K562 (cell line): ENCODE data around the gene DAGLB. TPM values are rescaled to one million over a fixed set of nuclear protein-coding genes. Genes with fewer than 3 reads are reported as not detected.

Experiments
- ARID2 ChIP-seq: fragments of 450-650 bp; IDR thresholded peaks from 2 replicates; pipeline ENCODE4 v1.6.1; 2017; ENCODE audit warnings: antibody characterized with exemption, mild to moderate bottlenecking
- ATF7 ChIP-seq: fragments of 450-650 bp; IDR thresholded peaks from 2 replicates; pipeline ENCODE4 v1.7.1; 2014; ENCODE audit warnings: mild to moderate bottlenecking, moderate library complexity
- CEBPB ChIP-seq: fragments of 450-650 bp; IDR thresholded peaks from 2 replicates; pipeline ENCODE4 v1.6.1; 2016; ENCODE audit warnings: missing genetic modification characterization, missing compliant biosample characterization
- CHD4 ChIP-seq: fragments of 200-600 bp; sonication (generic); IDR thresholded peaks from 3 replicates; pipeline ENCODE4 v1.6.1; 2012; ENCODE audit warnings: low read depth, mild to moderate bottlenecking, mixed read lengths, low read length, inconsistent platforms; ENCODE audit not compliant: insufficient read depth, insufficient replicate concordance, poor library complexity, severe bottlenecking
- COPS2 ChIP-seq: fragments of 450-650 bp; conservative IDR thresholded peaks from 2 replicates; pipeline ENCODE4 v1.6.1; 2016; ENCODE audit warnings: mild to moderate bottlenecking, moderate library complexity
- DNMT1 ChIP-seq: fragments of 450-650 bp; IDR thresholded peaks from 2 replicates; pipeline ENCODE4 v1.6.1; 2016; ENCODE audit warnings: antibody characterized with exemption, mild to moderate bottlenecking
- EZH2 ChIP-seq: IDR thresholded peaks from 2 replicates; pipeline ENCODE4 v1.6.1; 2012; ENCODE audit warnings: low read depth, mild to moderate bottlenecking, inconsistent platforms, low read length, borderline replicate concordance
- FOSL1 ChIP-seq: fragments of 200-800 bp; sonication (Bioruptor generic); conservative IDR thresholded peaks from 2 replicates; pipeline ENCODE4 v1.6.1; 2016; ENCODE audit warnings: missing genetic modification characterization, missing compliant biosample characterization
- GABPB1 ChIP-seq: sonication (generic); formaldehyde crosslinking; IDR thresholded peaks from 2 replicates; pipeline ENCODE4 v1.8.0; 2022; ENCODE audit warnings: mild to moderate bottlenecking, missing genetic modification reagents
- KAT7 ChIP-seq: sonication (generic); formaldehyde crosslinking; IDR thresholded peaks from 2 replicates; pipeline ENCODE4 v1.8.0; 2022; ENCODE audit warnings: missing genetic modification reagents, mild to moderate bottlenecking, borderline replicate concordance
- MTA3 ChIP-seq: fragments of 450-650 bp; formaldehyde crosslinking; IDR thresholded peaks from 2 replicates; pipeline ENCODE4 v1.6.1; 2017; ENCODE audit warnings: mild to moderate bottlenecking, borderline replicate concordance
- NFE2L1 ChIP-seq: fragments of 450-650 bp; IDR thresholded peaks from 2 replicates; pipeline ENCODE4 v1.6.1; 2016; ENCODE audit warnings: missing genetic modification characterization, low read depth, mild to moderate bottlenecking, missing compliant biosample characterization, moderate library complexity, borderline replicate concordance
- OTX1 ChIP-seq: fragments of 450-650 bp; formaldehyde crosslinking; IDR thresholded peaks from 2 replicates; pipeline ENCODE4 v1.4.0; 2022; ENCODE audit warnings: mild to moderate bottlenecking
- PURB ChIP-seq: sonication (generic); formaldehyde crosslinking; IDR thresholded peaks from 2 replicates; pipeline ENCODE4 v1.9.0; 2021; ENCODE audit warnings: low read depth, mild to moderate bottlenecking, missing genetic modification reagents
- SIRT6 ChIP-seq: IDR thresholded peaks from one replicate; pipeline ENCODE4 v1.6.1; 2012; ENCODE audit warnings: low read depth, mild to moderate bottlenecking, control low read depth, inconsistent platforms, low read length, moderate library complexity
- SNRNP70 ChIP-seq: fragments of 200-400 bp; formaldehyde crosslinking; optimal IDR thresholded peaks from 2 replicates; pipeline ENCODE3; 2017; ENCODE audit warnings: low read depth, low read length
- SRSF1 ChIP-seq: fragments of 200-400 bp; formaldehyde crosslinking; IDR thresholded peaks from 2 replicates; pipeline ENCODE4 v1.6.1; 2017; ENCODE audit warnings: mild to moderate bottlenecking, low read depth, low read length, moderate library complexity
- STAT5A ChIP-seq: IDR thresholded peaks from 2 replicates; pipeline ENCODE4 v1.6.1; 2012; ENCODE audit warnings: low read length, inconsistent platforms, borderline replicate concordance
- SUPT5H ChIP-seq: fragments of 450-650 bp; IDR thresholded peaks from 2 replicates; pipeline ENCODE4 v1.6.1; 2016
- TAF1 ChIP-seq: IDR thresholded peaks from 2 replicates; pipeline ENCODE4 v1.6.1; 2011; ENCODE audit warnings: mild to moderate bottlenecking, low read length, moderate library complexity; ENCODE audit not compliant: insufficient read depth, control insufficient read depth, severe bottlenecking; ENCODE audit errors: extremely low read depth
- XRCC5 ChIP-seq: fragments of 200-400 bp; formaldehyde crosslinking; IDR thresholded peaks from 2 replicates; pipeline ENCODE4 v1.6.1; 2017; ENCODE audit warnings: low read depth, mild to moderate bottlenecking, low read length
- ZBTB1 ChIP-seq: sonication (generic); formaldehyde crosslinking; IDR thresholded peaks from 2 replicates; pipeline ENCODE4 v1.8.1; 2023; ENCODE audit warnings: missing genetic modification reagents, low read depth, mild to moderate bottlenecking, borderline replicate concordance
- ZBTB8A ChIP-seq: fragments of 450-650 bp; IDR thresholded peaks from 2 replicates; pipeline ENCODE4 v1.6.1; 2018; ENCODE audit warnings: mild to moderate bottlenecking, moderate library complexity; ENCODE audit not compliant: partially characterized antibody
- ZKSCAN8 ChIP-seq: fragments of 200-800 bp; sonication (Bioruptor generic); IDR thresholded peaks from 2 replicates; pipeline ENCODE4 v1.6.1; 2016; ENCODE audit warnings: missing genetic modification characterization, missing compliant biosample characterization
- ZNF282 ChIP-seq: sonication (generic); formaldehyde crosslinking; IDR thresholded peaks from 2 replicates; pipeline ENCODE4 v1.8.1; 2023; ENCODE audit warnings: missing genetic modification reagents
- ZNF311 ChIP-seq: fragments of 250-450 bp; sonication (Bioruptor Pico); IDR thresholded peaks from 2 replicates; pipeline ENCODE4 v1.4.0; 2020; ENCODE audit warnings: mild to moderate bottlenecking, moderate library complexity
- ZNF324 ChIP-seq: fragments of 250-450 bp; sonication (Bioruptor Pico); IDR thresholded peaks from 2 replicates; pipeline ENCODE4 v1.4.0; 2020; ENCODE audit warnings: mild to moderate bottlenecking
- ZNF41 ChIP-seq: fragments of 250-450 bp; sonication (Bioruptor Pico); conservative IDR thresholded peaks from 2 replicates; pipeline ENCODE4 v1.4.0; 2020; ENCODE audit warnings: mild to moderate bottlenecking
- ZNF431 ChIP-seq: sonication (generic); formaldehyde crosslinking; IDR thresholded peaks from 2 replicates; pipeline ENCODE4 v1.8.0; 2022; ENCODE audit warnings: mild to moderate bottlenecking, missing genetic modification reagents
- ZNF586 ChIP-seq: fragments of 450-650 bp; formaldehyde crosslinking; conservative IDR thresholded peaks from 2 replicates; pipeline ENCODE4 v1.4.0; 2020; ENCODE audit warnings: mild to moderate bottlenecking, moderate library complexity
- polyA plus RNA-seq, 8 experiments: library from polyadenylated mRNA; depleted of rRNA in 4 of 8; stranded (reverse) in 5 of 8; unstranded in 3 of 8; fragments of >200 nt; fragmentation: Nextera tagmentation in 2 of 8; fragmentation: Illumina TruSeq in 1 of 8; extraction: Ambion mirVana in 2 of 8; extraction: Trizol in 1 of 8; gene quantifications; 2 replicates each; pipeline versions ENCODE4 v1.2.1 to v1.2.3, GENCODE V29; 2011 to 2014; ENCODE audit warnings: inconsistent platforms in 1 of 8, missing spikeins in 1 of 8
- total RNA-seq, 7 experiments: library from RNA; depleted of rRNA in 6 of 7; stranded (reverse); fragments of >200 nt in 6 of 7; fragmentation: Illumina TruSeq in 2 of 7; extraction: Trizol in 2 of 7; gene quantifications; 2 replicates each; pipeline versions ENCODE4 v1.2.1 to v1.2.3, GENCODE V29; 2011 to 2021; ENCODE audit warnings: low replicate concordance in 1 of 7
- TF ChIP-seq, protein P1 (sequence below): fragments of 450-650 bp; IDR thresholded peaks from 2 replicates; pipeline ENCODE4 v1.6.1; 2018; ENCODE audit warnings: mild to moderate bottlenecking, low read depth; ENCODE audit not compliant: partially characterized antibody
- TF ChIP-seq, protein P2 (sequence below): fragments of 250-450 bp; sonication (Bioruptor Pico); IDR thresholded peaks from 2 replicates; pipeline ENCODE4 v1.8.0; 2021; ENCODE audit warnings: moderate library complexity, mild to moderate bottlenecking, inconsistent platforms

The DAGLB gene
- total and polyA plus RNA-seq, 9 of the 15 experiments (the other 6 are each of a cell fraction or from before 2014, with no cell fraction given), result 0.92 to 16.4 (median 9.3) TPM

DNA sequence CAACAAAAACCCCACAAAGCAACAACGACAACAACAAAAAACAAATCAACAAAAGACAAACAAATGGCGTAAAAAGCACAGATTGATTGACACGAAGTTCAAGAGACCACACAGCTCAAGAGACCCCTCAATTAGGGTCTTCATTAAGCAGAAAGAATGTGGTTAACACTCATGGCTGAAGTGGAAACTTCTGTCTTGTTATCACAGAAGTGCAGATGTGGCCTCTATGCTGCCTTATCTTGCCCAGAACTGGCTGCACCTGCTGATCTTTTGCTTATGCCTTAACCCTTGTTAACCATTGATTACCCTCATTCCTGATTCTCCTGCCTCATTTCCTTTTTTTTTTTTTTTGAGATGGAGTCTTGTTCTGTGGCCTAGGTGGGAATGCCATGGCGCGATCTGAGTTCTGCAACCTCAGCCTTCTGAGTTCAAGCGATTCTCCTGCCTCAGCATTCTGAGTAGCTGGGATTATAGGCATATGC lies 3.5 kb upstream of the DAGLB start (continued):
- TF ChIP-seq, protein P1, sequence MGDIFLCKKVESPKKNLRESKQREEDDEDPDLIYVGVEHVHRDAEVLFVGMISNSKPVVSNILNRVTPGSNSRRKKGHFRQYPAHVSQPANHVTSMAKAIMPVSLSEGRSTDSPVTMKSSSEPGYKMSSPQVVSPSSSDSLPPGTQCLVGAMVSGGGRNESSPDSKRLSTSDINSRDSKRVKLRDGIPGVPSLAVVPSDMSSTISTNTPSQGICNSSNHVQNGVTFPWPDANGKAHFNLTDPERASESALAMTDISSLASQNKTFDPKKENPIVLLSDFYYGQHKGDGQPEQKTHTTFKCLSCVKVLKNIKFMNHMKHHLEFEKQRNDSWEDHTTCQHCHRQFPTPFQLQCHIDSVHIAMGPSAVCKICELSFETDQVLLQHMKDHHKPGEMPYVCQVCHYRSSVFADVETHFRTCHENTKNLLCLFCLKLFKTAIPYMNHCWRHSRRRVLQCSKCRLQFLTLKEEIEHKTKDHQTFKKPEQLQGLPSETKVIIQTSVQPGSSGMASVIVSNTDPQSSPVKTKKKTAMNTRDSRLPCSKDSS, result no peak
- TF ChIP-seq SRSF1 (no peak), SUPT5H (no peak), SNRNP70 (no peak), ZNF324 (CRISPR knock-in tag) (no peak), ZNF431 (CRISPR knock-in tag) (no peak), COPS2 (no peak), XRCC5 (no peak), FOSL1 (tag) (peak; percentile 71), ARID2 (no peak), TAF1 (peak; percentile 32), SIRT6 (no peak), ZNF586 (CRISPR knock-in tag) (no peak), ZNF41 (CRISPR knock-in tag) (no peak), OTX1 (CRISPR knock-in tag) (no peak), DNMT1 (0 out of 2 replicates have a peak, but pooled peaks have one; percentile 24), CHD4 (no peak), NFE2L1 (tag) (no peak), EZH2 (no peak), STAT5A (peak; percentile 96), ZBTB1 (CRISPR knock-in tag) (no peak), ZBTB8A (no peak), CEBPB (tag) (no peak), MTA3 (peak; percentile 78), PURB (CRISPR knock-in tag) (no peak), ZNF311 (no peak; the same call in 1 of the 2 replicates), ZNF282 (CRISPR knock-in tag) (no peak), GABPB1 (CRISPR knock-in tag) (0 out of 2 replicates have a peak, but pooled peaks have one; percentile 44), ATF7 (no peak; the same call in 1 of the 2 replicates), ZKSCAN8 (0 out of 2 replicates have a peak, but pooled peaks have one; percentile 32), KAT7 (CRISPR knock-in tag) (0 out of 2 replicates have a peak, but pooled peaks have one; percentile 26)
- TF ChIP-seq, protein P2, sequence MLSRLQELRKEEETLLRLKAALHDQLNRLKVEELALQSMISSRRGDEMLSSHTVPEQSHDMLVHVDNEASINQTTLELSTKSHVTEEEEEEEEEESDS (CRISPR knock-in tag), result no peak
